NCI-H2196 (cell line): Measurements from ENCODE around the gene FAM98C.
"Not testable (repeated sequence)": the region's sequence is repeated elsewhere in the genome, so short reads cannot be mapped to it uniquely, and the experiment has no call there.

Experiments
- DNase-seq: peaks from one replicate; lab custom pipeline; 2025; ENCODE audit not compliant: unreplicated experiment; lab: John Stamatoyannopoulos, UW

The FAM98C gene

DNA sequence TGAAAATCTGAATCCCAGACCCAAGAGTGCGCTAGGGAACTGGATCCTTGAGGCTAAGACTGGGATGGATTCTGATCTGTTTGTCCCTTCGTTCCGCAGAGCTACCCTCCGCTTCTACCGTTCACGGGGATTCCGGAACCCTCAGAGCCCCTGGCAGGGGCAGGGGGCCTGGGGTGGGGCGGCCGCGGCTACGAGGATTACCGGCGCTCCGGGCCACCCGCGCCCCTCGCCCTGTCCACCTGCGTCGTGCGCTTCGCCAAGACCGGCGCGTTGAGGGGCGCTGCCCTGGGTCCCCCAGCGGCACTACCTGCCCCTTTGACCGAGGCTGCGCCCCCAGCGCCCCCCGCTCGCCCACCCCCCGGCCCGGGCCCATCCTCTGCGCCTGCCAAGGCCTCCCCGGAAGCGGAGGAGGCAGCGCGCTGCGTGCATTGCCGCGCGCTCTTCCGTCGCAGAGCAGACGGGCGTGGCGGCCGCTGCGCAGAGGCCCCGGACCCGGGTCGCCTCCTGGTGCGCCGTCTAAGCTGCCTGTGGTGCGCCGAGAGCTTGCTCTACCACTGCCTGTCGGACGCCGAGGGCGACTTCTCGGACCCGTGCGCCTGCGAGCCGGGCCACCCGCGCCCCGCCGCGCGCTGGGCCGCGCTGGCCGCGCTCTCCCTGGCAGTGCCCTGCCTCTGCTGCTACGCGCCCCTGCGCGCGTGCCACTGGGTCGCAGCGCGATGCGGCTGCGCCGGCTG lies 7.3 kb upstream of the FAM98C start:
- no peak for DNase-seq

DNA sequence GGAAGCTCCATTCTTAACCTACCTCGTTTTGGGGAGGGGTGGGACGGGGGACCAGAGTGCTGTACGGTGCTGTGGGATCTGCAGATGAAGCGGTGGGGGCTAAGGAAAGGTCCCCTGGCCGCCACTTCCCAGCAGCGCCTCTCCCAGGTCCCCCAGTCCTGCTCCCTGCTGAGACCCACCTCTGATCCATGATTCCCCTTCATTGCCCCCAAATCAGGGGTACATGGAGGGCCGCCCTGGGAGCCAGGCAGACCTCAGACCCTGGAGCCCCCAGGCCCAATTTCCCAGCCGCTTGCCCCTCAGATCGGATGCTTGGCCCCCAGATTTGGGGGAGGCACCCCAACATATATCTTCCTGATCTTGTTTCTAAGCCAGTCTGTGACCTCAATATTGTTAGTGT lies 3.8 kb upstream of the FAM98C start:
- no peak for DNase-seq

DNA sequence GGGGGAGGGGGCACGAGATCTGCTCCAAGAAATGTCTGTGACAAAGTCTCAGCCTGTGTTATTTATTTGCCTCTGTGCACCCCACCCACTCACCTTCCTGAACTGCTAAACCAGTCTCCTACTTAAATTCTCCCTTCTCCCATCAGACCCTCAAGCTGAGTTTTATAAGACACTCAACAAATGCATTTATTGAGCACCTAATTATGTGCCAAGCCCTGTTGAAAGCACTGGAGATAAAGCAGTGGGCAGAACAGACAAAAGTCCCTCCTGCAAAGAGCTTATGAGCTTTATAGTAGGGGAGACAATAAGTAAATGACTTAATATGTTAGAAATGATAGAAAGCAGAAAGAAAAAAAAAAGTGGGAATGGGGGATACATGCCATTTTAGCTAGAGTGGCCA lies 3.4 kb upstream of the FAM98C start:
- DNase-seq, result no peak

DNA sequence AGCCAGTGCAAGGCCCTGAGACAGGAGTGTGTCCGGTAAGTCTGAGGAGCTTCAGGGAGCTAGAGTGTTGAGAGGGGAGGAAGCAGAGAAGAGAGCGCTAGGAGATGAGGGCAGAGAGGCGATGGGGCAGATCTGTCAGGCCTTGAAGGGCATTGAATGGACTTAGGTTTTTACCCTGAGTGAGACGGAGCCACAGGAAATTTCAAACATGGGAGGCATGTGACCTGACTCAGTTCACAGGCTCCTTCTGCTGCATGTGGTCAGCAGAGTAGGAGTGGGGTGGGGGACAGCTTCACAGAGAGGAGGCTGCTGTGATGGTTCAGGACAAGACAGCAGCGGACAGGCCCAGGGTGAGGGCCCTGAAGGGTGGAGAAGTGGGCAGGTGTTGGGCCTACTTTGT lies 2.5 kb upstream of the FAM98C start:
- DNase-seq, result no peak

DNA sequence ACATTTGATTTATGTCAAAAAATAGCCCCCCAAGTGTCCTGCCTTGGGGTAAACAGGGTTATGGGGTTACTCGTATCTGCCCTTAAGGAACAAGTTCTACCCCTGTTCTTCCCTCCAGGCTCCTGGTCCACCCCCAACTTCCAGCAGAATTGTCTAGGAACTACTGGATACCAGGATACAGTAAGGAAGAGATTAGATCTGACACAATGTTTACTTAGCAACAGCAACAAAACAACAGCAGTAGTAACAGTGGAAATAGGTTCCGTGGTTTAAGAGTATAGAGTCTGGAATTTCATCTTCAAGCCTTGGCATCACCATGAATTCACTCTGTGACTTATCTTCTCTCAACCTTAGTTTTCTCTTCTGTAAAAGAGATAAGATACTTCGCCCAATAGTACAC lies 1.7 kb upstream of the FAM98C start:
- DNase-seq, result no peak

DNA sequence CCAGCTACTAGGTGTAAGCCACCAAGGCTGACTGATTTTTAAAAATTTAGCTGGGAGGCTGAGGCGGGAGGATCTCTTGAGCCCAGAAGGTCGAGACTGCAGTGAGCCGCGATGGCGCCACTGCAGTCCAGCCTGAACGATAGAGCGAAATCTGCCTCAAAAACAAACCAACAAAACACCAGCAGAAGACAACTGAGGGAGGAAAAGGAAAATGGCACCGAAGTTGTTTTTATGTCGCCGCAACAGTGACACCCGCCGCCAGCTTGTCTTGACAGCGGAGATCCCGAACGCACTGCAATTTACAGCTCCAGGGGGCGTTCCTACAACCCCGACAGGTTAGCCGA lies 298 bp upstream of the FAM98C start:
- no peak for DNase-seq

DNA sequence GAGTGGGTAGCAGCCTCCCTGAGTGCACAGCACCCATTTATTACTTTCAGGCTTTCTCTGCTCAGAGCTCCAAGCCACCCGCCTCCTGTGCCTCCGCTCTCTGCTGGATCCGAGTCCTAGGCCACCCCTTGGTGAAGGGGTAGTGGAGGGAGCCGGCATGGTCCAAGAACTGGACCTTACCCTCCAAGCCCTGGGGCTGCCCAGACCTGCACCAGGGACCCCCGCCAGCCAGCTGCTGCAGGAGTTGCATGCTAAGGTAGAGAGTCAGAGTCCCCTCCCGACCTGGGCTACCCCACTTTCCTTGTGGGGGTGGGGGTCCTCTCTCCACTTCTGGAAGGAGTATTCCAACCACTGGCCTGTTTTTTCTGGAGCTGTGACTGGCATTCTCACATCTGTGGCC lies 2.0 kb downstream of the FAM98C start:
- no peak for DNase-seq

DNA sequence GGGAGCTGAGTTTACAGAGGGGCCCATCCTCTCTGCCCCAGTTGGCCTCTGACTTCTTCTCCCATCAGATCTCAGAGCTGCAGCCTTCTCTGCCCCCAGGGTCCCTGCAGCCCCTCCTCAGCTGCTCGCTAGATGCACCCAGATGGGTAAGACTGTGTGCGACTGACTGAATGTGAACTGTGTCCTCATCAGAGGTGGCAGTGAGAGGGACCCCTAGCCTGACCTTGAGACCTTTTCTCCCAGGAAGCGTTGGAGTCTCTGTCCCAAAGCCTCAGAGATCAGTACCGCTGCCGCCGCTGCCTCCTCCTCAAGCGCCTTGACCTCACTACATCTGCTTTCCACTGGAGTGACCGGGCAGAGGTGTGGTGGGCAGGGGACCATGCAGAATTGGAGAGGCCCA lies 2.4 kb downstream of the FAM98C start:
- no peak for DNase-seq

DNA sequence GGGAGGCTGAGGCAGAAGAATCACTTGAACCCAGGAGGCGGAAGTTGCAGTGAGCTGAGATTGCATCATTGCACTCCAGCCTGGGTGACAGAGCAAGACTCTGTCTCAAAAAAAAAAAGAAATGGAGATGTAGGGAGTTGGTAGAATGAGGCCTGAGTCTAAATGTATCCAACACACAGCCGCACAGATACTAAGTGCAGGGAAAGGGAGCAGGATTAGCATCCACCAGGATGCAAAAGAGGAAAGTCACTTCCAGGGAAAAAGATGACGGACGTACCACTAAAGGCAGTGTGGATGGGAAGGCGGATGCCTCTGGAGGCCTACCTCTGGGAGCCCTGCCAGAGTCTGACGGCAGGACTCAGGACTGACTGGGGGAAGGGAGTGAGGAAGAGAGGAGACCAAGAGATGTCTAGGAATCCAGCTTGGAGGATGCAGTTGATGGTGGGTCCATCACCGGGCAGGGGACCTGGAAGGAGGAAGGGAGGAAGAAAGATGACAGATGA lies 6.8 kb downstream of the FAM98C start:
- DNase-seq, result no peak

DNA sequence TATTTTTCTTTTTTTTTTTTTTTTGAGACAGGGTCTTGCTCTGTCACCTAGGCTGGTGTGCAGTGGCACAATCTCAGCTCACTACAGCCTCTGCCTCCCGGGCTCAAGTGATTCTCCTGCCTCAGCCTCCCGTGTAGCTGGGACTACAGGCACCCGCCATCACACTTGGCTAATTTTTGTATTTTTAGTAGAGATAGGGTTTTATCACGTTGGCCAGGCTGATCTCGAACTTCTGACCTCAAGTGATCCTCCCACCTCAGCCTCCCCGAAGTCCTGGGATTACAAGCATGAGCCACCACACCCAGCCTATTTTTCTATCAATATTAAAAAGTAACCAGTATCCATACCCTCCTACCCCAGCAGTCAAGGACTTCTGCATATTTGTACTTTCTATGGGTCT lies 7.5 kb downstream of the FAM98C start:
- DNase-seq, result not testable (repeated sequence)

DNA sequence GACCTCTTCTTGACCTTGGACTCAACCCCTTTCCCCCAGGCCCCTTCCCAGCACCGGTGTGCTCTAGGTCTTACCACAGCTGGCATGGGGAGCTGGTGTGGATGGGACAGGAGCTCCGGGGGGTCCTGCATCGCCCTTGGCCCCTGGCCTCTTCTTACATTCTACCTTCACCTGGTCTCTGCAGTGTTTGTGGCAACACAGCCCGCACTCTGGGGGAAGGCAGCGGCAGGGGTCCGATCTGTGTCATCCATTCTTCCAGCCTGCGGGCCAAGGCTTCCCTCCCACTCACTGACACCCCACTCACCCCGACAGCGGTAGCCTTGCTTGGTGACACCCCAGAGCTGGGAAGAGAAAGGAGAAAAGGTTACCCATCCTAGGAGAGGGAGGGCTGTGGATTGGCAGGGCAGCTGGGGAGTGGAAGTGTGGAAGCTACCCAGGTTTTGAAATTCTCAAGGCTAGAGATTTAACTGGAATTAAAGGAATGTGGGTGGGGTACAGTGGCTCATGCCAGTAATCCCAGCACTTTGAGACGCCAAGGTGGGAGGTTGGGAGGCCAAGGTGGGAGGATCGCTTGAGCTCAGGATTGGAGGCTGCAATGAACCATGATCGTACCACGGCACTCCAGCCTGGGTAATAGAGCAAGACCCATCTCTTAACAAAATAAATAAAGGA lies 8.3 kb downstream of the FAM98C start:
- no peak for DNase-seq

DNA sequence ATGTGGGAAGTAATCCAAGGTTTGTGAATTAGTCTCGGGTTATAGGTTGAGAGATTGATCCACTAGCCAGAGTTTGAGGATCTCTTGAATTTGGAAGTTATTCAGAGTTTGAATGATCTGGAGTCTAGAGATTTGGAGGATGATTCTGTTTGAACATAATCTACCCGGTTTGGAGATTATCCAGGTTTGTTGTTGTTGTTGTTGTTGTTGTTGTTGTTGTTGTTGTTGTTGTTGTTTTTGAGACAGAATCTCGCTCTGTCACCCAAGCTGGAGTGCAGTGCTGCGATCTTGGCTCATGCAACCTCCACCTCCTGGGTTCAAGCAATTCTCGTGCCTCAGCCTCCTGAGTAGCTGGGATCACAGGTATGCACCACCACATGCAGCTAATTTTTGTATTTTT lies 9.0 kb downstream of the FAM98C start:
- not testable (repeated sequence) for DNase-seq

DNA sequence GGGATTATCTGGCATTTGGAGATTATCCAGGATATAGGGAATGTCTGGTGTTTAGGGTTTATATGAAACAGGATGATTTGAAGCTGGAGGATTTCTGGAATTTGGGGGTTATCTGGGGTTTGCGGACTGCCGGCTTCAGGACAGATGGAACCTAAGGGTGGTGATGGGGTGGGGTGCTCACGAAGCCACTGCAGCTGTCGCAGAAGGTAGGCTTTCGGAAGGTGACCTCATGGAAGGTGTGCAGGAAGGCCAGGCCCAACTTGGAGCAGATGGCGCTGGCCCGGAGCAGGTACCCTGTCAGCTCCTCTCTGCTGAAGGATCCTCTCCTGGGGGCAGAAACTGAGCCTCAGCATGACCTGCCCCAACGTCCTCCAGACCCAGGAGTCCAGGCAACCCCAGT lies 9.6 kb downstream of the FAM98C start:
- no peak for DNase-seq

DNA sequence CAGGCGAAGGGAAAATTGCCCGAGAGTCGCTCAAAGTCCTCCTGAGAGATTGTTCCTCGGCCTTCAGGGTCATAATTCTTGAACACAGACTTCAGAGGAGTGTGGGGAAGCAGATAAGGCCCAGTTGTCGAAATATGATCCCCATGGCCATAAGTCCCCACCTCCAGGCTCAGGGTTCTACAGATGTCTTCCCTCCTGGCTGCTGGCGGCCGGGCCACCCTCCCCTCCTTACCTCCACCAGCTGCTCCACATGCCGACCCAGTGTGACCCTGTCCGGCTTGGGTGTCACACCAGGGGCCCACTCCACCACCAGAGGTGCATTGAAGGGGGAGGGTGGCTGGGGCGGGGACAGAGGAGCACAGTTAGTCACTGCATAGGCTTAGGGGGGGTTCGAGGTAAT lies 10.1 kb downstream of the FAM98C start:
- no peak for DNase-seq

DNA sequence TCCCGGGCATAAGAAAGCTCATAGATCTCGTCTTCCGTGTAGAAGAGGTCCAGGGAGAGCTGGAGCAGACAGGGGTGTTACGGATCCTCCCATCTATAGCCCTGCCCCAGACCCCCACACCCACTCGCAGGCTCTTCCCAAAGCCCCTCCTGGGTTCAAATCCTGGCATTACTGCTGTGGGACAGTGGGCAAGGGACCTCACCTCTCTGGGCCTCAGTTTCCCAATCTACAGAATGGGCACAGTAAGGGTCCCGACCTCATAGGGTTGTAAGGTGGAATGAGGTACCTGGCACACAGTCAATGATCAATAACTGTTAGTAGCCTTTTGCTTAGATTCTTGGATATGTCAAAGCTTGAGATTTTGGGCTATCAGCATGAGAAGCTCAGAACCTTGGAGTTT lies 10.5 kb downstream of the FAM98C start:
- DNase-seq, result no peak

DNA sequence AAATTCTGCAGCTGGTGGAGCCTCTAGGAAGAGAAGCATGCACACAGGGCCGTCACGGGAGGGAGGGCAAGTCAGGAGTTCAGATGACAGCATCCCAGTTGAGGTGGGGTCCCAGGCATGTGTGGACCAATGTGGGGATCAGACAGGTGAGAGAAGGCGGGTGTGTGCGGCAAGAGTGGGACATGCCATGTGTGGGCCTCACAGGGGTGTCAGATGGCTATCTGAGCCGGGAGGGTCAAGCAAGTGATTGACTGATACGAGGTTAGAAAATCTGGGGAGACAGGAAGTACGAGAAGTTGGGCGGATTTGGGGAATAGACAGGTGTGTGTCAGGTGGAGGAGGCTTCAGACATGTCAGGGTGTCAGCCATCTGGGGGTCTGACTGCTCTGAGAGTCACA lies 14.3 kb downstream of the FAM98C start:
- no peak for DNase-seq

DNA sequence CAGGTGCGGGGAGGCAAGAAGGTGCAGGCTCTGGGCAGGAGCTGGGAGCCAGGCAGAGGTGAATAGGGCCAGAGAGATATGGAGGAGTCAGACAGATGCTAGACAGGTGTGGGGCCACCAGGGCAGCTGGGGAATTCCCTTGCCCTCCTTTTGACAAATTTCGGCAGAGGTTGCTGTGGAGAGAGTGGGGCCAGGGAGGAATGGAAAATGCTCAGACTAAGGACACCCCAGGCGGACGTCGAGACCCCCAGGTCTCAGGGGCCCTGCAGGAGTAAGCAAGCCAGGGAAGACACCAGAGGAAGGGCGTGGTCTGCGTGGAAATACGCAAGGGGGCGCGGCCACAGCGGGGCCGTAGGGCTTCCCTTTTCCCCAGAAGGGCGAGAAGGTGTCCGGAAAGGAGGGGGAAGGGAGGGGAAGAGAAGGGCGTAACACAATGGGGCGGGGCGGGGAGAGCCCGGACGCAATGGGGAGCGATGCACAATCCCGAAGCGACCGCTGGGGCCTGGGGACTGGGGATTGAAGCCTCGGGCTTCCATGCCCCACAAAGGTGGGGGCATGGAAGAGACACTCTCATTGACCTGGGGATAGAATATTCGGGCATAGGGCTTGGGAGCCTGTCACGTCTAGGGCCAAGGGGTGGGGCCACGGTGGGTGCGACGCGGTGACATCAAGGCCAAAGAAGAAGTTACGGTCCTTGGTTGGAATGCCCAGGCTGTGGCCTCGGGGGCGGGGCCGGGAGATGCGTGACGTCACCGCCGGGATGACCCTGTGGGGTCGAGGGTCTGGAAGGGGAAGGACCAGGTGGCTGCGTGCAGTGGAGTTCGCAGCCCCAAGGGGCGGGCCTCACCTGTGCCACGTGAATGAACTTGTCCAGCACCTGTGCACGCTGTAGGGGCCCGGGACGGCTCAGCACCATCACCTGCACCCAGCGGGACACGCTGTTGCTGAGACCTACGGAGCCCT lies 14.9 kb downstream of the FAM98C start:
- DNase-seq, result no peak

DNA sequence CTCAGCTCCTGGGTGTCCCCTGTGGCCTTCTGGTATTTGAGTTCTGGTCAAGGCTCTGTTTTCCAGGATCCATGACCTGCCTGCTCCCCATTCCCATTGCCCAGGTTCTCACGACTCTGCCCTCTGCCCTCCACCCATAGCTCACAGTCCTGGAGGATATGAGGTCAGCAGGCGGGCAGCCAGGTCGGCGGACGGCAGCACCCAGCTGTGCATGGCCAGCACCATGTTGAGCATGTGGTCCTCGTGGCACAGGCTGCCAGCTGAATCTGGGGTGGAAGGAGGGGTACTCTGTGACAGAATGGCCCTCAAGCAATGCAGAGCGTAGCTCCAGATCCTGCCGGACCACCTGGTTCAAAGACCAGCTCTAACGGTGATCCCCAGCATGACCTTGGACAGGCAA lies 18.0 kb downstream of the FAM98C start:
- DNase-seq, result no peak

DNA sequence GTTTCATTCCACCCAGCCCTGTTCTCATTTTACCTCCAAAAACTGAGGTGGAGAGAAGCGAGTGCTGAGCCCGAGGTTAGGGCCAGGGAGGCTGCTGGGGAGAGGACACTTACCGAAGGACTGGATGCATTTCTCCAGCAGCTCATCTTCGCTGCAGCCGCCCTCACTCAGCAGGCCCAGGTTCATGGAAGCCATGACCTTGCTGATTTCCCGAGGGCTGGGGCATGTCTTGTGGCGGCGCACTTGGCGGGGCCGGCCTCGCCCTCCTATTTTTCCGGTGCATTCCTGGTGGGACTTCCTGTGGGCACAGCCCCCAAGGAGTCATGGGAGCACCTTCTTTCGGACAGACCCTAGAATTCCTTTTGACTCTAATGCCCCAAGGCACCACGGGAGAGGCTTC lies 19.0 kb downstream of the FAM98C start:
- DNase-seq, result no peak

DNA sequence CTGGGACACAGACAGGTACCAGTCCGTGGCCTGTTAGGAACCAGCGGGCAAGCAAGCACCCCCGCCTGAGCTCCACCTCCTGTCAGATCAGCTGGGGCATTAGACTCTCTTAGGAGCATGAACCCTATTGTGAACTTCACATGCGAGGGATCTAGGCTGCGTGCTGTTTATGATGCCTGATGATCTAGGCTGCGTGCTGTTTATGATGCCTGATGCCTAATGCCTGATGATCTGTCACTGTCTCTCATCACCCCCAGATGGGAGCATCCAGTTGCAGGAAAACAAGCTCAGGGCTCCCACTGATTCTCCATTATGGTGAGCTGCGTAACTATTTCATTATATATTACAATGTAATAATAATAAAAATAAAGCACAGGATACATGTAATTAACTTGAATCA lies 19.5 kb downstream of the FAM98C start:
- no peak for DNase-seq

DNA sequence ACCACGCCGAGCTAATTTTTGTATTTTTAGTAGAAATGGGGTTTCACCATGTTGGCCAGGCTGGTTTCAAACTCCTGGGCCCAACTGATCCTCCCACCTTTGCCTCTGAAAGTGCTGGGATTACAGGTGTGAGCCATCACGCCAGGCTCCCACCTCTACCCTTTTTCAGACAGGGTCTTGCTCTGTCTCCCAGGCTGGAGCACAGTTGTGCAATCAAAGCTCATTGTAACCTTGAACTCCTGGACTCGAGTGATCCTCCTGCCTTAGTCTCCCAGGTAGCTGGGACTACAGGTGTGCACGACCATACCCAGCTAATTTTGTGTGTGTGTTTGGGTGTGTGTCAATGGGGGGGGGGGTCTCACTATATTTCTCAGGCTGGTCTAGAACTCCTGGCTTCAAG lies 21.4 kb downstream of the FAM98C start:
- no peak for DNase-seq
